ENCODE measurements around the gene UNC13B.
"Not testable (repeated sequence)": the region's sequence is repeated elsewhere in the genome, so short reads cannot be mapped to it uniquely, and the experiment has no call there.

Gene UNC13B

DNA sequence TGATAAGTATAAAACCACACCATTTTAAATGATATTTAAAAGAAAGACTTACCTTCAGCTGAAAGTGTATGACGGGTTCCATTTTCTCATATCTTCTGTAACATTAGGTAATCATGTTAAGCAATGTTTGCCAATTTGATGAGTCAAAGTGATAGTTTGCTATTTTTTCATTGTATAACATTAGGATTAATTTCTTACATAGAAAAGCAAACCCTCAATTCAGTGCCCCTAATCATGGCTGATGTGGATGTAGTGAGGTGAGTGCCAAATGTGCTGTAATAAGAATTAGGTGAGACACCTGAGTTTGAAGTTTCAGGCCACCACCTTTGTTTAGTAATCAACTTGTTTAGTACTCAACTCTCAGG, 68.0 kb downstream of the UNC13B start:
- ATAC-seq = no peak
- no peak overlapping the region for H3K27ac Mint-ChIP-seq
- H3K4me3 Mint-ChIP-seq = no peak overlapping the region
- no peaks in the 10 kb centered on the region for H3K4me1 Mint-ChIP-seq
- peaks cover 12% of the 10 kb centered on the region for H3K27me3 Mint-ChIP-seq
- H3K9me3 Mint-ChIP-seq = no peaks in the 10 kb centered on the region
- no peaks in the 10 kb centered on the region for H3K36me3 Mint-ChIP-seq

DNA sequence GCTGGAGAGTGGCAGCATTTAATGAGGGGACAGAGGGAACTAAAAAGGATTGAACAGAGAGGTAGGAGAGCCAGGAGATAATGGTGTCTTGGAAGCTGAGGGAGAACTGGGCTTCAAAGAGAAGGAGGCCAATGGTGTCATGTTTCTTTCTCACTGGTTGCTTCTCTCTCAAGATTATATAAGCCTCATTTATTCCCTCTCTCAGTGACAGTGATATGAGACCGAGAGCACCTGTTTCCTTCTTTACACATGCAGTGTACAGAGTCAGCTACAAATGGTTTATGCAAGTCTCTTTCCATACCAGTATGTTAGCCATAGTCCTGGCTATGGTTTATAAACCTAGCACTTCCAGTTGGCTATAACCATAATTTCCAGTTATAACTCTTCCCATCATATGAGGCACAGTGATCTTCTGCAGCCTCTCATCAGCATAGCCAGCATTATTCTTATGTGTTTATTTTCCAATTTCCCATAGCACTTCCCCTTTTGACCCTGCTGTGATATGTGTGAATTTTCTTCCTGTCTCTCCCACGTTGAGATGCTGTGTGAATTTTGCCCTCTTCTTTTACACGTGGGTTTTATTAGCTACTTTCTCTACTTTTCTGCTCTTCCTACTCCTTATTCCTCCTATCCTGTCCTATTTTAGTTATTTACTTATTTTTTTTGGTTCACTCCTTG, 71.2 kb downstream of the UNC13B start:
- Mint-ChIP-seq H3K36me3 (no peaks in the 10 kb centered on the region), H3K4me1 (no peaks in the 10 kb centered on the region), H3K27ac (no peak overlapping the region), H3K9me3 (no peaks in the 10 kb centered on the region), H3K4me3 (no peak overlapping the region), H3K27me3 (no peaks in the 10 kb centered on the region)
- ATAC-seq = no peak

DNA sequence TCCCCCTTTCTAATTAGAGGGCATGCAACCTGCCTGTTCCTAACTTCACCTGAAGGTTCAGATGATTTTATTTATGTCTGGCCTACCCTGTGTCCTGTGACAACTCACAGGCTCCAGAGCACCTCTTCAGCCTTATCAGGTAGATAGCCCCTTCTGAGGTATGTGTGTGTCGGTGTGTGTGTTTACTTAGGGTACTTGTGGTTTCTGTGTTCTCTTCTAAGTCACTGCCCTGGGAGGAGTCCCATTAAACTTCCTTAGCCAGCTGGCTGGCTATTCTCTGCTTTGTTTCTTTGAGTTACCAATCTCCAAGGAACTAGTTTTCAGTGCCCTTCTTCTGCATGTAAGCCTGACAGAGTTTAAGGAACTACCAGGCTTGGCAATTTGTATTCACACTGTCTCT, 74.9 kb downstream of the UNC13B start:
- ATAC-seq = no peak
- Mint-ChIP-seq H3K27me3 (peaks cover 9% of the 10 kb centered on the region), H3K9me3 (peaks cover 4% of the 10 kb centered on the region), H3K27ac (no peak overlapping the region), H3K4me1 (no peaks in the 10 kb centered on the region), H3K4me3 (no peak overlapping the region), H3K36me3 (no peaks in the 10 kb centered on the region)

DNA sequence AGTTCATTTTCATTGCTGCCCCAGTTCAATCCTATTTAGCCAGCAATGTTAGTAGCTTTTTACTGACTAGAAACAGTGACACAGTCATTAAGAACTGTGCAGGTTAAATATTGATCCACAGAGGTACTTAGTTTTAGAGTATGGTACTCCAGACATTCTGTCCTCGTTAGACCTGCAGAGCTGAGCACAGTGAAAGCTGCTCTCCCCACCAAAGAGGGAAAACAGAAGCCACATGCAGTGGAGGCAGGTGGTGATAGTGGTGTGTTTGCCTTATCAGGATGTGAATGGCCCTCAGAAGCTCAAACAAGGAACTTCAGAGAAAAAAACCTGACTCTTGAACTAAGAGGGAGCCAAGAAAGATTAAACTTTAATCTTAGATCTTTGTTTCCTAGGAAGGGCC, 75.5 kb downstream of the UNC13B start:
- Mint-ChIP-seq H3K36me3 (no peaks in the 10 kb centered on the region), H3K9me3 (peaks cover 4% of the 10 kb centered on the region), H3K4me1 (no peaks in the 10 kb centered on the region), H3K27ac (no peak overlapping the region), H3K4me3 (no peak overlapping the region), H3K27me3 (peaks cover 9% of the 10 kb centered on the region)
- ATAC-seq = no peak

DNA sequence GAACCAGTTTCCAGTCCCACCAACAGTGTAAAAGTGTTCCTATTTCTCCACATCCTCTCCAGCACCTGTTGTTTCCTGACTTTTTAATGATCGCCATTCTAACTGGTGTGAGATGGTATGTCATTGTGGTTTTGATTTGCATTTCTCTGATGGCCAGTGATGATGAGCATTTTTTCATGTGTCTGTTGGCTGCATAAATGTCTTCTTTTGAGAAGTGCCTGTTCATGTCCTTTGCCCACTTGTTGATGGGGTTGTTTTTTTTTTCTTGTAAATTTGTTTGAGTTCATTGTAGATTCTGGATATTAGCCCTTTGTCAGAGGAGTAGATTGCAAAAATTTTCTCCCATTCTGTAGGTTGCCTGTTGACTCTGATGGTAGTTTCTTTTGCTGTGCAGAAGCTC, 84.1 kb downstream of the UNC13B start:
- not testable (repeated sequence) for ATAC-seq, H3K4me3 Mint-ChIP-seq, H3K9me3 Mint-ChIP-seq, H3K4me1 Mint-ChIP-seq, H3K36me3 Mint-ChIP-seq, H3K27ac Mint-ChIP-seq
- peaks cover 41% of the 10 kb centered on the region for H3K27me3 Mint-ChIP-seq

DNA sequence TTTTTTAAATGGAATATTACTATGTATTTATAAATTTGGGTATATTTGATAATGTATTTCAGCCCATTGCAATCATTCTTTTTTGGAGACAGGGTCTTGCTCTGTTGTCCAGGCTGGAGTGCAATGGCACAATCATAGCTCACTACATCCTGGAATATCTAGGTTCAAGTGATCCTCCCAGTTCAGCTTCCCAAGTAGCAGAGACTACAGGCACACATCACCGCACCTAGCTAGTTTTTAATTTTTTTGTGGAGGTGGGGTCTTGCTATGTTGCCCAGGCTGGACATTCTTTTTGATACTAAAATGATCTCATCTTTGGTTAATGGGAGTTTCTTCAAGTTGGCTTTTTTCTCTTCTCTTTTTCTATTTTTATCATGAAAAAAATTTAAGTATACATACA, 91.3 kb downstream of the UNC13B start:
- Mint-ChIP-seq H3K4me1 (no peaks in the 10 kb centered on the region), H3K9me3 (no peaks in the 10 kb centered on the region), H3K27me3 (peaks cover 36% of the 10 kb centered on the region), H3K4me3 (no peak overlapping the region), H3K27ac (no peak overlapping the region), H3K36me3 (no peaks in the 10 kb centered on the region)
- ATAC-seq = no peak

DNA sequence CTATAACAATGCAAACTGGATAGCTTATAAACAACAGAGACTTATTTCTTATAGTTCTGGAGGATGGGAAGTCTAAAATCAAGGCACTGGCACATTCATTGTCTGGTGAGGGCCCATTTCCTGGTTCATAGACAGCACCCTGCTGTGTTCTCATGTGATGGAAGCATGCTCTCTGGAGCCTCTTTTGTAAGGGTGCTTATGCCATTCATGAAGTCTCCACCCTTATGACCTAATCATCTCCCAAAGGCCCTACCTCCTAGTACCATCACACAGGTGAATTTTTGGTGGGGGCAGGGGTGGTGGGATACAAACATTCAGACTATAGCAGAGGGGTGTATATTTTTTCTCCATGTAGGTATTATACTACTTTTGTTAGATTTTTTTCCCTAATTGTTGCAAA, 92.4 kb downstream of the UNC13B start:
- Mint-ChIP-seq H3K36me3 (no peaks in the 10 kb centered on the region), H3K27ac (no peak overlapping the region), H3K4me3 (no peak overlapping the region), H3K27me3 (peaks cover 26% of the 10 kb centered on the region), H3K9me3 (no peaks in the 10 kb centered on the region), H3K4me1 (no peaks in the 10 kb centered on the region)
- ATAC-seq = no peak

DNA sequence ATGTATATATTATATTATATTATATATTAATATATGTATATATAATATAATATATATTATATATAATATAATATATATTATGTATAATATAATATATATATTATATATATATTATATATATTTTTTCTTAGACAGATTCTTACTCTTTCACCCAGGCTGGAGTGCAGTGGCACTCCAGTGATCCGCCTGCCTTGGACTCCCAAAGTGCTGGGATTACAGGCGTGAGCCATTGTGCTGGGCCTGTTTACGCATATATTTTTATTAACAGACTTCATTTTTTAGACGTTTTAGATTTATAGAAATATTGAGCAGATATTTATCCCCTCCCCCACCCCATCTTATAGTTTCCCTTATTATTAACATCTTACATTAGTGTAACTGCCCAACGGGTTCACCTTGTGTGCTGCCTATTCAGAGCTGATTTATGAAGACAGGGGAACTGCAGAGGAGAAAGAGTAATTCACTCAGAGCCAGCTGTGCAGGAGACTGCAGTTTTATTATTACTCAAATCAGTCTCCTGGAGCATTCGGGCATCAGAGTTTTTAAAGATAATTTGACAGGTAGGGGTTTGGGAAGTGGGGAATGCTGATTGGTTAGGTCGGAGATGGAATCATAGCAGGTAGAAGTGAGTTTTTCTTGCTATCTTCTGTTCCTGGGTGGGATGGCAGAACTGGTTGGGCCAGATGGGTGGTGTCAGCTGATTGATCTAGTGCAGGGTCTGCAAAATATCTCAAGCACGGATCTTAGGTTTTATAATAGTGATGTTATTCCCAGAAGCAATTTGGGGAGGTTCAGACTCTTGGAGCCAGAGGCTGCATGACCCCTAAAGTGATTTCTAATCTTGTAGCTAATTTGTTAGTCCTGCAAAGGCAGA, 93.4 kb downstream of the UNC13B start:
- Mint-ChIP-seq H3K4me3 (no peak overlapping the region), H3K9me3 (no peaks in the 10 kb centered on the region), H3K27me3 (peaks cover 16% of the 10 kb centered on the region), H3K4me1 (no peaks in the 10 kb centered on the region), H3K36me3 (no peaks in the 10 kb centered on the region), H3K27ac (no peak overlapping the region)
- no peak for ATAC-seq

DNA sequence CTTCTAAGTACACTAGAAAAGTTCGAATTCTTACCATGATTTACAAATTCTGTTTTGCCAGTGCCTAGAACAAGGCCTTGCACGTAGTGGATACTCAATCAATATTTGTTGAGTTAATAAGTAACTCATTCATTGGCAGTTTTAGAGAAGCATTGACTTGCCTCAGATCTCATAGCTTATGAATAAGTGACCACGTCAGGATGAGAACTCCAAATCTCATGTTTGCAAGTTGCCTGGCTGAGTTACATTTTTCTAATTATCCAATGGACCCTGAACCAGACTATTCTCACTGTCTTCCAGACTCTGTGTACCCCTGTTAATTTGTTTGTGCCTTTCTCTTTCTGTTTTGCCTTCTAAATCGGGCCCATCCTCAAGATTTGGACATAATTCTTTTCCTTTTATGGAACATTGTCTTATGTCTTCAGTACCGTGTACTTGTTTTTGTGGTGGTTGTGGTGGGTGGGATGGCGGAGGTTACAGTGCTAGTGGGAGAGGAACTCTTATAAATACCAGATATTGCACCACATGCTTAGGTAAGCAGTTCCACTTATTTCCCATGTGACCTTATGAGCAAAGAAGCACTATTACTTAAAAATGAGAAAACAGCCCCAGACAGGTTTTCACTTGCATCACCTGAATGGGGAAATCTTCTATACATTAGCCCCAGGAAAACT, 96.3 kb downstream of the UNC13B start:
- H3K27ac Mint-ChIP-seq = no peak overlapping the region
- no peak overlapping the region for H3K4me3 Mint-ChIP-seq
- H3K9me3 Mint-ChIP-seq = no peaks in the 10 kb centered on the region
- no peak for ATAC-seq
- H3K27me3 Mint-ChIP-seq = peaks cover 26% of the 10 kb centered on the region
- H3K36me3 Mint-ChIP-seq = no peaks in the 10 kb centered on the region
- H3K4me1 Mint-ChIP-seq = no peaks in the 10 kb centered on the region

DNA sequence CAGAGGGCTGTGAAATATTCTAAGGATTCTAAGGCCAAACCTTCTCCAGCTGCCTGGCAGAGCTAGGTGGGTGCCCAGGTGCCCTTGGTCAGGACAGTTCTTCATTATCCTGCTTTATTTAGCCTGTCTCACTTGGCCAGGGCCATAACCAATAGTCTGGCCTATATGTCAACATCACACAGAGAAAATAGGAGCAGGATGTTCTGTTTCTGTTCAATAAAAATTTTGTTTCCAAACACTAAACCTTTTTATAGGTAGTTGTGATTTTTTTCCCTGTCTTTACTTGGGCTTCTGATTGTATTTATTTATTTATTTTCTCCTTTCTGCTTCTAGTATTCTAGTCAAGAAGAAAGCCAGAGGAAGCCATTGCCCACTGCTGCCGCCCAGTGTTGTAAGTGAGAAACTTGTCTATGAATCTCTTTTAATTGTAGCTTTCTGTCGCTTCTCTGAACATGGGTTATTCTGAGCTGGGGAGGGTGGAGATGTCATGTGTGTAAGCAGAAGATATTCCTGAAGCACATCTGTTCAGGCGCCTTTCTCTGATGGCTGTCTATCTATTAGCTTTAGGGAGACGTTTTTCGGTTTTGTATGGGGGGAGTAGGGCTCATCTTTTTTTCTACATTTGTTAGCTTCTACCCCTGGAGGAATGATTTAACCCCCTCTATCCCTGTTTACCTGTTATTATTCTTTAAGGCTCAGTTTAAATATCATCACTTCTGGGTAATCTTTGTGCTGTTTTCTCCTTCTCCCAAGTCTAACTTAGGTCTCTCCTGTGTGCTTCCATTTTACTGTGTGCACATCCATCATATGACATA, 97.1 kb downstream of the UNC13B start:
- Mint-ChIP-seq H3K36me3 (no peaks in the 10 kb centered on the region), H3K27me3 (peaks cover 30% of the 10 kb centered on the region), H3K27ac (no peak overlapping the region), H3K9me3 (no peaks in the 10 kb centered on the region), H3K4me3 (no peak overlapping the region), H3K4me1 (no peaks in the 10 kb centered on the region)
- no peak for ATAC-seq

DNA sequence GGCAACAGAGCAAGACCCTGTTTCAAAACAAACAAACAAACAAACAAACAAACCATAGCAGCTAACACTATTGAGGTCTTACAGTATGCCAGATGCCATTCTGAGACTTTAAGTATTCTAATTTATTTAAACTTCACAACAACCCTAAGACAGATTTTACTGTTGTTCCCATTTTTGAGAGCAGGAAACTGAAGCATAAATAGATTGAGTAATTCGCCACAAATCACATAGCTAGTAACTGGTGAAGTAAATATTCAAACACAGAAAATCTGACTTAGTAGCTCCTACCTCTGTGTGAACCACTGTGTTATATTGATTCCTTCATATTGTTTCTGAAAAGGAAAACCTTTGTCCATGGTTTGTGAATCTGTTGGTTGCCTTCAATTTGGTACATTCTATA, 98.4 kb downstream of the UNC13B start:
- Mint-ChIP-seq H3K27ac (no peak overlapping the region), H3K36me3 (no peaks in the 10 kb centered on the region), H3K4me1 (no peaks in the 10 kb centered on the region), H3K27me3 (peaks cover 41% of the 10 kb centered on the region), H3K9me3 (no peaks in the 10 kb centered on the region), H3K4me3 (no peak overlapping the region)
- ATAC-seq = no peak

DNA sequence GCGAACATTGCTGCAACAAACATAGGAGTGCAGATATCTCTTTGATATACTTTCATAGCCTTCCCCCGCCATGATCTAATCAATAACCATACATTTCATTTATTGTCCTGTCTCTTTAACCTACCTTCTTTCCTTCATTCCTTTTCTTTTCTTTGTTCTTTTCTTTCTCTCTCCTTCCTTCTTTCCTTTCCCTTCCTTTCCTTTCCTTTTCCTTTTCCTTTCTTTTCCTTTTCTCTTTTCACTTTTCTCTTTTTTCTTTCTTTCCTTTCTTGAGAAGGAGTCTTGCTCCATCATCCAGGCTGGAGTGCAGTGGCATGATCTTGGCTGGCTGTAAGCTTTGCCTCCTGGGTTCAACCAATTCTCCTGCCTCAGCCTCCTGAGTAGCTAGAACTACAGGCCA, 100.3 kb downstream of the UNC13B start:
- H3K36me3 Mint-ChIP-seq = no peaks in the 10 kb centered on the region
- no peaks in the 10 kb centered on the region for H3K9me3 Mint-ChIP-seq
- H3K4me3 Mint-ChIP-seq = no peak overlapping the region
- no peak overlapping the region for H3K27ac Mint-ChIP-seq
- no peak for ATAC-seq
- no peaks in the 10 kb centered on the region for H3K4me1 Mint-ChIP-seq
- H3K27me3 Mint-ChIP-seq = peaks cover 38% of the 10 kb centered on the region

DNA sequence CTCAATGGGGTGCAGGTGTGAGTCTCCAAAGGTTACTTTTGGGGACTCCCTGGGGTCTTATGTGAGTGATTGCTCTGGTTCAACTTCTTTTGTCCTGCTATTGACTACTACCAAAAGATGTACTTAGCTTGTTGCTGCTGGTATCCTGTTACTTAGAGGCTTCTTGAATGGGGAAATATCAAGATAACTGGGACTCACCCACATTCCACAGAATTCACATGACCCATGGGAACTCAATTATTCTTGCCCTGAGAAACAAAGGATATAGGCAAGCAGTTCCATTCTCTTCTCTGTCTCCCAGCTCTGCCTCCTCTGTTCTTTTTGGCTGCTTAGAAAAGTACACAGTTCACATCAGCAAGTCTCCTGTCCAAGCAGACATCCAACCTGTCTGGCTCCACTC, 105.9 kb downstream of the UNC13B start:
- Mint-ChIP-seq H3K4me1 (no peaks in the 10 kb centered on the region), H3K27ac (no peak overlapping the region), H3K27me3 (peaks cover 43% of the 10 kb centered on the region), H3K4me3 (no peak overlapping the region), H3K36me3 (no peaks in the 10 kb centered on the region), H3K9me3 (no peaks in the 10 kb centered on the region)
- no peak for ATAC-seq

DNA sequence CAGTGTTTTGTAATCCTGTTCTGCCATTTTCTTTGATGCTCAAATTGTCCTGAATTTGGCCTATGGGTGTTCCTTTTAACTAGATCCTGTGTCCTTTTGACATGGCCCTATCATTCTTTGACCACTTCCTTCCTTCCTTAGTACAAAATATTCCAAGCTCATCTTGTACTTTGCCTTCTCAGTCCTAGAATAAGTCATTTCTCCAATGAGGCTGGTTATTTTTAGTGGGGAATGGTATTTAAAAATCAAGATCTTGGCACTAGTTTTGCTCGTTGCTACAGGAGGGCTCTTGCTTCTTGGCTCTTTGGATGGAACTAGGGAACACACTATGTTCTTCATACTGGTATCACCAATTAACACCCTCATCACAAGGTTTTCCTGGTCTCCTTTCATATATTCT, 108.1 kb downstream of the UNC13B start:
- Mint-ChIP-seq H3K27ac (no peak overlapping the region), H3K4me3 (no peak overlapping the region), H3K27me3 (peaks cover 45% of the 10 kb centered on the region), H3K36me3 (no peaks in the 10 kb centered on the region), H3K9me3 (no peaks in the 10 kb centered on the region), H3K4me1 (no peaks in the 10 kb centered on the region)
- no peak for ATAC-seq

DNA sequence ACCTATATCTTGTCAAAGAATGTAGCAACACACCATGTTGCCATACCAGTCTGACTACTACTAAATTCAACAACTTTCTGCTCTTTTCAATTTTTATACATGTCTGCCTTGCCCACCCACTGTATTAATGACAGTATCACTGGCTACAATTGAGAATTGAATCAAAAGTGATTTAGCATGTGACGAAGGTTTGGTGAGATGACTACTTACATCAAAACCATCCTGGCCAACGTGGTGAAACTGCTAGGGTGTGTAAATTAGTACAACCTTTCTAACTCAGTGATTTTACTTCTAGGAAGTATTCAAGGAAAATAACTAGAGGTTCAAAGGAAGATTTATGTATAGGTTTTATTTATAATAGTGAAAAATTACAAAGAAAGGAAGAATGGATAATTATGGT, 109.8 kb downstream of the UNC13B start:
- no peaks in the 10 kb centered on the region for H3K36me3 Mint-ChIP-seq
- ATAC-seq = no peak
- H3K4me3 Mint-ChIP-seq = no peak overlapping the region
- H3K9me3 Mint-ChIP-seq = no peaks in the 10 kb centered on the region
- peaks cover 12% of the 10 kb centered on the region for H3K4me1 Mint-ChIP-seq
- peaks cover 41% of the 10 kb centered on the region for H3K27me3 Mint-ChIP-seq
- H3K27ac Mint-ChIP-seq = no peak overlapping the region

All from stimulated activated memory B cell treated with anti-CD40 and anti-IgM and Interleukin-4, amounts not matched to agents 10 μg/mL and 1 μg/mL and 100 μg/mL, for 72 hours (primary cell).